H54 (cell line): ENCODE data around the gene ACSL5.

Experiments used
- DNase-seq: peaks from one replicate; pipeline ENCODE4 v3.0.0; 2011; ENCODE audit warnings: low spot score, mixed read lengths; ENCODE audit not compliant: insufficient read length
- FAIRE-seq: peaks from 3 replicates; lab custom pipeline; 2011; peaks lifted over from hg19 to GRCh38; lab: Jason Lieb, UNC
- POLR2A ChIP-seq: IDR thresholded peaks from 2 replicates; pipeline ENCODE4 v1.6.1; 2011; ENCODE audit warnings: low read depth, mild to moderate bottlenecking, low read length

The ACSL5 gene

DNA sequence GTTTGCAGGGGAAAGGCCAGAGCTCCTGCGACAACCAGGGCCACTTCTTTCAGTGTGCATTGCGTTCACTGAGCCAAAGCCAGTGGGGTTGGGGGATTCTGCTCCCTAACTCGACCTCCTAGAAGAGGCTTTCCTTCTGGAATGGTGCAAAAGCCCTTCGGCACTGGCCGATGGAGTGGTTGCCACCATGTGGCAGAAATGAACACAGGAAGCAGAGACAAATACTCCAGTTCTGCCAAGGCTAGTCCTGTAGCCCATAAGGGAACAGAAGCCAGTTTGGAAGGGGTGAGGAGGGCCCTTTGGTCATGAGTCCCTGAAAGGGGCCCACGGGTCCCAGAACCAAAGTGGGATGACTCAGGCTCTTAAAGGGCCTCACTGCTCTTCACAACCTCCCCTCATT lies 29.7 kb upstream of the ACSL5 start:
- TF ChIP-seq POLR2A, result no peak
- DNase-seq, result no peak
- no peak for FAIRE-seq

DNA sequence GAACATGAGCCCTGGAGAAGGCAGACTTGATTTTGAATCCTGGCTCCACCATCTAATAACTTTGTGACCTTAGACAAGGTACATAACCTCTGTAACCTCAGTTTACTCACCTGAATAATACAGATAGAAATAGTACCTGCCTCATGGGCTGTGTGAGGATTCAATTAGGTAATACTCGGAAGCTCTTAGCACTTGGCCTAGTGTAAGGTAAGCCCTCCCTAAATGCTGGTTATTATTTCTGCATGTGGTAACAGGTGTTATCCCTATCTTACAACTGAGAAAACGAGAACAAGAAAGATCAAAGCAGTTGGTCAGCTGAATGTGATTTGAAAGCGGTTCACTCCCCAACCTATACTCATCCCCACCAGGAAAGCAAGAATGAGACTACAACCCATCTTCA lies 28.7 kb upstream of the ACSL5 start:
- DNase-seq (no peak), FAIRE-seq (no peak)
- no peak for TF ChIP-seq POLR2A

DNA sequence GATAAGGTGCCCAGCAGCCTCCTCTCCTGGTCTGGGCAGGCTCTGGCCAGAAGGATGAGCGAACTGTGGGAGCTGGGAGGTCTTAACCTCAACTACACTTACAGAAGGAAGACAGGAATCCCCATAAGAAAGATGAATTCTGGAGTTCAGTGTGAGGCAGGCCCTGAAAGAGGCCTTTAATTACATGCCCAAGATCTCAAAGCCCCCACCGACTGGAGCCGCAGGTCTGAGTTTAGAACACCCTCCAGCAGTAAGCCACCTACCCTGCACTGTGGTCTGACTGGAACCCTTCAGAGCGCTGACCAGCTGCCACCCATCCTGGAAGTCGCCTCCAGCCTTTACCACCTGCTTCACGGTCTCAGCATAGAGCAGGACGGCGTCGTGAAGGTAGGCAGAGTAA lies 28.2 kb upstream of the ACSL5 start:
- no peak for FAIRE-seq
- DNase-seq, result no peak
- no peak for TF ChIP-seq POLR2A

DNA sequence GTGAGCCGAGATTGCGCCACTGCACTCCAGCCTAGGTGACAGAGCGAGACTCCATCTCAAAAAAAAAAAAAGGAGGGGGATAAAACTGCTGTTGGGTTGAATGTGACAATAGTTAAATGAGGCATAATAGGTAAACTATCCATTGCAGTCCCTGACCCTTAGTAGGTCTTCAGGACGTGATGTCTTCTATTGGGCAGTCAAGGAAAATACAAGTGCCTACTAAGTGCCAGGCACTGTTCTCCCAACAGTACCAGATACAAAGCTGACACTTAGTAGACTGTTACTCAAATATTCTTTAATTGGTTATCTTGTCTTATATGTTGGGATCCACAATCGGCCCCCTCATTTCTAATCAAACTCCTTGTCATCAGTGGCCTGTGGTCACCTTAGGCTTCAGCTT lies 27.1 kb upstream of the ACSL5 start:
- DNase-seq, result no peak
- no peak for FAIRE-seq
- no peak for TF ChIP-seq POLR2A

DNA sequence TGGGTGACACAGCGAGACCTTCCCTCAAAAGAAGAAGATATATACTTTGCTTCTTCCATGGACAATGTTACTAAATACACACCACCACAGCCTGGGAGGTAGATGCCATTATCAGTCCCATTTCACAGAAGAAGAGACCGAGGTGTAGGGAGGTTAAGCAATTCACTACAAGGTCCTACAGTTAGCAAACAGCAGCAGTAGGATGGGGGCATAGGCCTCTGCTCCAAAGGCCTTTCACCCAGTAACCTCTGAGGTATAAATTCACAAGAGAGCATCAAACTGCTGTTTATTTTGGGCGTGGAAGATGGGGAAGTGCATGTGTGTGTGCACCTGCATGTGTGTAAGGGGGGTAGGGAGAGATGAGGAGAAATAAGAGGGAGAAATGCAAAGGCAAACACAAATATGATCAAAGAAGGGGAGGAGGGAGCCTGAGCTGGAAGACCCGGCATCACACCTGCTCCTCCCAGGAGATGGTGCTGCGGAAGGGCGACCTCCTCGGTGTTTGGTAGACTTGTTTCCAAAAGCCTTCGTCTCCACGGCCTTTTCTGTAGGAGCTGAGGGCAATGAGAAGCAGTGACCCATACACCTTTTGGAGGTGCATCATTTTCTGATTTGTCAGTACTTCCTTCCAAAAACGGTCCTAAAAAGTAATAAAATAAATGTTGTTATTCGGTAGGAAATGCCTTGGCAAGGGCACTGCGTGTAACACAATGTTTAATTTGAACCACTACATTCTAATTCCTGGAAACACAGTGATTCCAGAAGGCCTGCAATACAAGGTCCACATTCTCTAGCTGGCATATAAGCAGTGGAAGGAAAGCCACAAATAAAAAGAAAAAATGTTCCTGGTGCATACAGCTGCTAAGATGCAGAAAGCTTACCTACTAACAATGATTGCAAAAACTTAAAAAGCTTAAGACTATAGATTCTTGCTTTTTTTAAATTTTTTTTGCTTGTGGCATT lies 25.9 kb upstream of the ACSL5 start:
- FAIRE-seq, result no peak
- TF ChIP-seq POLR2A, result no peak
- no peak for DNase-seq

DNA sequence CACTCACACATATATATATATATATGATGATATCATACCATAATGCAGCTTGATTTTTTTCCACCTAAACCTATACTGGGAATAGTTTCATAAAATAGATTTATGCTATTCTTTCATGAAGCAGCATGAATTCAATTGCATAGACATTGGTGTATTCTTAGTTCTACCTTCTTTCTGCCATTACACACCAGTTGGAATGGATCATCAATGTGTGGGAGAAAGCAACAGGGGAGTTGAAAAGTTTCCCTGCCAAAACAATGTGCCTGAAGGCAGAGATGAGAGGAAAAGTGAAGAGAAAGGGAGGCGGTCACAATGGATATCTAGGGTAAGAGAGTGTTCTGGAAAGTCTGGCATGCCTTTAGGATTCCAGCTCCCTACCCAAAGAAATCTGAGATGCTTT lies 25.2 kb upstream of the ACSL5 start:
- TF ChIP-seq POLR2A, result no peak
- no peak for DNase-seq
- no peak for FAIRE-seq

DNA sequence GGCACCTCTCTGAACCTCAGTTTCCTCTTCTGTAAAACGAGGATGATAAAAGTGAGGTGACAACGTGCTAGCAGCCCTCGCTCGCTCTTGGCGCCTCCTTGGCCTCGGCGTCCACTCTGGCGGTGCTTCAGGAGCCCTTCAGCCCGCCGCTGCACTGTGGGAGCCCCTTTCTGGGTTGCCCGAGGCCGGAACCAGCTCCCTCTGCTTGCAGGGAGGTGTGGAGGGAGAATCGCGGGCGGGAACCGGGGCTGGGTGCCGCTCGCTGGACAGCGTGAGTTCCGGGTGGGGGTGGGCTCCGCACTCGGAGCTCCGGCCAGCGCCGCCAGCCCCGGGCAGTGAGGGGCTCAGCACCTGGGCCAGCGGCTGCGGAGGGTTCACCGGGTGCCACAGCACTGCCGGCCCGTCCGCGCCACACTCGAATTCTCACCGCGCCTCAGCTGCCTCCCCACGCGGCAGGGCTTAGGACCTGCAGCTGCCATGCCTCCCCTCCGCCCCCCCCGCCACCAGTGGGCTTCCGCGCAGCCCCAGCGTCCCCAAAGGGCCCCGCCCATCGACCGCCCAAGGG lies 24.3 kb upstream of the ACSL5 start:
- FAIRE-seq, result no peak
- no peak for TF ChIP-seq POLR2A
- DNase-seq, result no peak

DNA sequence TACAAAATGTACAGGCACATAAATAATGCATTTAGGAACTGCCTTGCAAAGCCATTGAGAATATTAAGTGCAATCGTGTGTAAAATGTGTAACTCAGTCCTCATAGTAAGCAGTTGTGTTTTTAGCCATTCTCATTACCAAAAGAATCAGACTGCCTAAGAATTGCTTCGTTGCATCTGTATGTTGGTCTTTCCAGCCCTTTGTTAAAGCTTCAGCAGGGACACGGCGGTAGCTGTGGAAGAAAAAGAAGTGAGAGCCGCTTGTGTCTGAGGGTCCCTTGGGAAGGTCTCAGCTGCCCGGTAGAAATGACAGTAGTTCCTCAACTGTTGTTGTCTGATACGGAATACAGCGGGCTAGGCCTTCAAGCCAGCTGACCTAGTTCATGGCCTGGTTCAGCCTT lies 22.8 kb upstream of the ACSL5 start:
- no peak for TF ChIP-seq POLR2A
- DNase-seq (no peak), FAIRE-seq (no peak)

DNA sequence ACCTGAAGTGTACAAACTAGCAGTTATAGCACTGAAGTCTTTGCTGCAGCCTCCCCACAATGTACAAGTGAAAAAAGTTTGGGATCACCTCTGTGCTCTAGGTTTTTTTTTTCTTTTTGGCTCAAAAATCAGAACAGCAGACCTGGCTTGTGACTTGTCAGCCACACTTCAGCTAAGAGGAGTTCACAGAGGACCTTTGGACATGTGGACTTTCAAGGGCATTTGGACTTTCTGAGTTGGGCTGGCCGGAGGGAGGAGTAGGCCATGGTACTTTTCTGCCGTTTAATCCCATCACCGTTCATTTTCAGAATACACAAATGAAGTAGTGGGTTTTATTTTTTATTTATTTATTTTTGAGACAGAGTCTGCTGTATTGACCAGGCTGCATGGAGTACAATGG lies 21.9 kb upstream of the ACSL5 start:
- FAIRE-seq (no peak), DNase-seq (no peak)
- TF ChIP-seq POLR2A, result no peak

DNA sequence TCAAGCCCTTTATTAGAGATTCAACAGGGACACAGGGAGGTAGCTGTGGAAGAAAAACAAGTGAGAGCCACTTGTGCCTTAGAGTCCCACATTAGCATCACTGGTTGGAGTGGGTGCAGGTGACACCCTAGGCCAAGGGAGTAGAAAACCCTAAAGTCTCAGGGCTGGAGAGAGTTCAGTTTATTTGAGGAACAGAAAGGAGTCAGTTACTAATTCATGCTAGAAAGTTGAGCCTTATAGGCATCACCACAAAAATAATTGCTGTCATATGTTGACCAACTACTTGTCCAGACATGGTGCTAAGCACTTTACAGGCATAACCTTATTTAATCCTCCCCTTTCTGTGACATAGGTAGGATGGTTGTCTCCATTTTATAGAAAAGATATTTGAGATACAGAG lies 20.9 kb upstream of the ACSL5 start:
- FAIRE-seq, result no peak
- no peak for DNase-seq
- no peak for TF ChIP-seq POLR2A

DNA sequence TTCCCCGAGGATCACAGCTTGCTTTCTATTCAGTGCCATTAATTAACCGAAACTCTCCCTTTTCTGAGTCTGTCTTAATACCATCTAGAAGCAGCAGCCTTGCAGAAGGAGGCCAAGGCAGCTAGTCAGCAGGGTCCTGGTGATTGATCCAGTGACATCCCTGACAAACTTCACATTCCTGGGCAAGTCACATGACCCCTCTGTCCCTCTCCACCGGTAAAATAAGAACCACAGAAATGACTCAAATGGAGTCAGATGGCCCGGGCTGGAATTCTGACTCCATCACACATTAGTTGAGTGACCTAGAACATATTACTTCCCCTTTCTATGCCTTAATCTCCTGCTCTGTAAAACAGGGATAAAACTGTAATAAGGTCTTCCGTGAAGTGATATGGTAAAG lies 17.2 kb upstream of the ACSL5 start:
- TF ChIP-seq POLR2A, result no peak
- FAIRE-seq, result no peak
- no peak for DNase-seq

DNA sequence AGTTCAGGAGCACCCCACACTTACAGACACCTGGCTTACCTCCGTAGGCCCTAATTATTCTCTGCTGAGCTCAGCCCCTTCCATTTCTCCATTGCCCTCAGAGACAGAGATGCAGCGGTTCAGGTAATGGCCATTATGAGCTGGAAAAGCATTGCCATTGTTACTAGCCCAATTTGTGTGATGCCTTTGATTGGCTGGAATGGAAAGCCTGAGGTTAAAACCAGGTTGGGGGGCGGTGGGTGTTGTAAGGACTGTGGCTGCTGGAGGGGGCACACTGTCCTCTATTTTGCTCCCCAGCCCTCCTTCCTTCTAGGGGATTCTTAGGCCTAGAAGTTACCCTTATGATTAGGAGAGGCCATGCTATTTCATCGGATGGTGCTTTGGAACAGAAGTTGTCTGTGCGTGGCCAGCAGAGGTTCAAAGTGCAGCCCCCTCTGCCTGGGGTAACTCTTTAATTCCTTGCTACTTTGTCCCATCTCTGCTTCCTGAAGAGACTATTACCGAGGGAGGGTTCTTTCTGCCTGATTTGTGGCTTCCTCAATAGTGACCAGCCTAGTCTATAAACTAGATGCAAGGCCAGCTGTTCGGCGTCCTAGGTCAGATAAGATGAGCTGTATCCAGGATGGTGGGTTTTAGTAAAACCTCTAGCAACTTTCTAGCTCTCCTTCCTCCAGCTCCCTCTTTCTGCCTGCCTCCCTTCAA lies 14.2 kb upstream of the ACSL5 start:
- FAIRE-seq (no peak), DNase-seq (no peak)
- no peak for TF ChIP-seq POLR2A

DNA sequence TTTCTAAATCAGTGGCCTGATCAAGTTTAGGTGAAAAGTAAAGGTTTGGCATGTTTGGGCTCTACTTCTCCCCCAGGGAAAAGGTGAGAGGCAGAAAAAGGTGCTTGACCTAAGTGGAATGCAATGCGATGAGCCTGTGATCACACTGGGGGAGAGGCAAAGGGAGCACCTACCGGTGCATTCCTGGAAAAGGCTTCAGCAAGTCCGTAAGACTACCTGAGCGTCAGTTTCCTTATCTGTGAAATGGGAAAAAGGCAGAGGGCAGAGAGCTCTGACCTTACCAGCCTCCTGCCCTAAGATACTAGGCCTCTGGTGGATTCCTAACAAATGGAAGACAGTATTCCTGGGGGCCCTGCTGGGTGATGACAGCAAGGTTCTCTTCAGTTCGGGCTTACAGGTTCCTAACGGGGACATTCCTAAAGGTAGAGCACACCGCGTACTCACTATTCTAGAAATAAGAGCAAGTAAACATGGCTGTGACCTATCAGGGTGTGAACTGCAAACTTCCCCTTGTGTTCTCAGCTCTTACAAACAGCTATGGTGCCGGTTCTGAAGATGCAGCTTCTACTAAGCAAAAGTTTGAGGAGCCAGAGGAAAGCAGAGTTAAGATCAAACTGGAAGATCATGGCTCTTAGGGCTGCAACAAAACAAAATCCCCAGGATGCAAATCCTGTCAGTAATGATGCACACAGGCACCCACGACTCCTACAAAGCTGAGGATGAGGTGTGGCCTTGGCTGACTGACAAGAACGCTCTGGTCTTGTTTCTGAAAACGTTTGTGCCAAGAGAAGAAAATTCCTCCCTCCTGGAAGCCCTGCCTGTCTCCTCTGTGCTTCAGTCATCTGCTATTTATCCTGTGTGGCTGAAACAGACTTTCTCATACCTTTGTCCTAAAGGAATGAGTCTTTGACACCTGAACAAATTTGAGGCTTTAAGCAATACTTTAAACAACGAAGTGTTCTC lies 13.3 kb upstream of the ACSL5 start:
- no peak for TF ChIP-seq POLR2A
- DNase-seq (peak; percentile 68), FAIRE-seq (peak; percentile 15)
